ENCODE results near the gene GRK5.
A peak's percentile ranks its signal among the peaks of the same experiment; 100 is the strongest.

GRK5 gene

GRCh38 chr10:119479532-119479931 is 272.2 kb downstream of the GRK5 start:
- Histone ChIP-seq H3K9me2 (replicated peaks; ENCODE audit: insufficient read depth, low read length) (no peaks in the 10 kb centered on the region), H3K9me3 (ENCODE audit: insufficient read depth, low read length) (no peaks in the 10 kb centered on the region), H3K27me3 (ENCODE audit: low read length) (no peaks in the 10 kb centered on the region), H3K9ac (ENCODE audit: low read length) (peak overlapping the region; percentile 46; the same call in 1 of the 2 replicates), H3K79me2 (ENCODE audit: insufficient read depth, low read length) (no peaks in the 10 kb centered on the region), H3K36me3 (ENCODE audit: low read length) (no peaks in the 10 kb centered on the region), H3K4me3 (ENCODE audit: insufficient read depth, low read length, poor library complexity, severe bottlenecking) (no peak overlapping the region), H3K27ac (ENCODE audit: low read depth, low read length) (peak overlapping the region; percentile 89; the same call in 1 of the 2 replicates), H2AFZ (ENCODE audit: low read depth, low read length, severe bottlenecking) (peak overlapping the region; percentile 15), H3F3A (ENCODE audit: insufficient read depth) (peaks cover 7% of the 10 kb centered on the region), H3K4me2 (ENCODE audit: low read depth, low read length, poor library complexity, severe bottlenecking) (peak overlapping the region; percentile 83), H4K20me1 (ENCODE audit: low read depth, low read length) (no peaks in the 10 kb centered on the region)
- TF ChIP-seq EZH2phosphoT487 (conservative IDR thresholded peaks at IDR 0.05; ENCODE audit: low read length) = no peak
- no peak for TF ChIP-seq CTCF (IDR thresholded peaks at IDR 0.05; ENCODE audit: insufficient read depth, low read length, poor library complexity, severe bottlenecking)

- no peaks in the 10 kb centered on the region for H3K9me2 ChIP-seq (replicated peaks; ENCODE audit: insufficient read depth, low read length)
- no peaks in the 10 kb centered on the region for H3K9me3 ChIP-seq (ENCODE audit: insufficient read depth, low read length)
- H3K36me3 ChIP-seq (ENCODE audit: low read length) = no peaks in the 10 kb centered on the region
- no peak overlapping the region for H3K9ac ChIP-seq (ENCODE audit: low read length)
- no peak overlapping the region for H3K4me2 ChIP-seq (ENCODE audit: low read depth, low read length, poor library complexity, severe bottlenecking)
- no peak overlapping the region for H3K27ac ChIP-seq (ENCODE audit: low read depth, low read length)
- no peaks in the 10 kb centered on the region for H3K27me3 ChIP-seq (ENCODE audit: low read length)
- H3F3A ChIP-seq (ENCODE audit: insufficient read depth) = peaks cover 7% of the 10 kb centered on the region
- H4K20me1 ChIP-seq (ENCODE audit: low read depth, low read length) = no peaks in the 10 kb centered on the region
- H2AFZ ChIP-seq (ENCODE audit: low read depth, low read length, severe bottlenecking) = no peak overlapping the region
- H3K4me3 ChIP-seq (ENCODE audit: insufficient read depth, low read length, poor library complexity, severe bottlenecking) = no peak overlapping the region
- no peaks in the 10 kb centered on the region for H3K79me2 ChIP-seq (ENCODE audit: insufficient read depth, low read length)
- TF ChIP-seq CTCF (IDR thresholded peaks at IDR 0.05; ENCODE audit: insufficient read depth, low read length, poor library complexity, severe bottlenecking) (no peak), EZH2phosphoT487 (conservative IDR thresholded peaks at IDR 0.05; ENCODE audit: low read length) (no peak)
Observed at GRCh38 chr10:119480667-119481066, 273.3 kb downstream of the GRK5 start.

DNA sequence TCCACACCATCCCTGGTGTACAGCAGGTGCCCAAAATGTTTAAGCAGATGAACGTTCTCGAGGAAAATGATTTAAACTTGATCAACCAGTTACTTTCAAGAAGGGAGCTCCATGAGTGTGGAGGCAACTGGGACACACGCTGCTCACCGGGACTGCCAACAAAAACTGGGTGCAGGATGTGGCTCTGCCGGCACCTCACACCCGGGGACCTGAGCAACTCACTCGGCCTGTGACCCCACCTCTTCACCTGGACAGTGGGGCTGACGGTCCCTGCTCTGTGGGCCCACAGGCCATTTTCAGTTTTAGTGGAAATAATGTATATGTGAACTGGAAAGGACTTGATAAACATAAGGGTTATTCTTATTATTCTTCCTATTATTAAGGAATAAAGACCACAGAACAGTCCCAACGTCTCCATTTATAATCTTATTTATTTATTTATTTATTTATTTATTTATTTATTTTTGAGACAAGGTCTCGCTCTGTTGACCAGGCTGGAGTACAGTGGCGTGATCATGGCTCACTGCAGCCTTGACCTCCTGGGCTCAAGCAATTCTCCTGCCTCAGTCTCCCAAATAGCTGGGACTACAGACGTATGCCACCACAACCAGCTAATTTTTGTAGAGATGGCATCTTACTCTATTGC is 274.5 kb downstream of the GRK5 start:
- H3K27ac ChIP-seq (ENCODE audit: low read depth, low read length) = no peak overlapping the region
- H3F3A ChIP-seq (ENCODE audit: insufficient read depth) = peaks cover 7% of the 10 kb centered on the region
- H3K79me2 ChIP-seq (ENCODE audit: insufficient read depth, low read length) = no peaks in the 10 kb centered on the region
- no peak overlapping the region for H3K9ac ChIP-seq (ENCODE audit: low read length)
- no peaks in the 10 kb centered on the region for H3K9me3 ChIP-seq (ENCODE audit: insufficient read depth, low read length)
- no peaks in the 10 kb centered on the region for H3K9me2 ChIP-seq (replicated peaks; ENCODE audit: insufficient read depth, low read length)
- no peak overlapping the region for H3K4me3 ChIP-seq (ENCODE audit: insufficient read depth, low read length, poor library complexity, severe bottlenecking)
- no peaks in the 10 kb centered on the region for H4K20me1 ChIP-seq (ENCODE audit: low read depth, low read length)
- no peaks in the 10 kb centered on the region for H3K27me3 ChIP-seq (ENCODE audit: low read length)
- no peak overlapping the region for H3K4me2 ChIP-seq (ENCODE audit: low read depth, low read length, poor library complexity, severe bottlenecking)
- TF ChIP-seq EZH2phosphoT487 (conservative IDR thresholded peaks at IDR 0.05; ENCODE audit: low read length) (no peak), CTCF (IDR thresholded peaks at IDR 0.05; ENCODE audit: insufficient read depth, low read length, poor library complexity, severe bottlenecking) (no peak)
- no peaks in the 10 kb centered on the region for H3K36me3 ChIP-seq (ENCODE audit: low read length)
- H2AFZ ChIP-seq (ENCODE audit: low read depth, low read length, severe bottlenecking) = no peak overlapping the region
